ENCODE measurements around the gene COL5A1. TPM values are rescaled to one million over a fixed set of nuclear protein-coding genes. Genes with fewer than 3 reads are reported as not detected.

The COL5A1 gene
- total RNA-seq, 4 donors from 2014 or later: 4.8 to 16.5 (median 9.4) TPM

GRCh38 chr9:134594078-134594941 is 47.3 kb upstream of the COL5A1 start:
- Histone ChIP-seq H3K9me3 (no peaks in the 10 kb centered on the region), H3K27ac (no peak overlapping the region), H3K4me3 (replicated peaks in 1 of 3) (no peak overlapping the region), H3K27me3 (no peaks in the 10 kb centered on the region), H3K36me3 (no peaks in the 10 kb centered on the region), H3K4me1 (no peaks in the 10 kb centered on the region)
- no peak for DNase-seq
- 90 to 93% methylated on average over 13 to 14 of the region's 15 CpGs for WGBS, 2 donors
- TF ChIP-seq CTCF (IDR thresholded peaks at IDR 0.05) (no peak), POLR2A (IDR thresholded peaks at IDR 0.05) (no peak)
- intact Hi-C loops (cut with DNase I): no loop called here

- TF ChIP-seq POLR2A (IDR thresholded peaks at IDR 0.05): no peak
- no peak for TF ChIP-seq CTCF (IDR thresholded peaks at IDR 0.05)
- Histone ChIP-seq H3K36me3 (no peaks in the 10 kb centered on the region), H3K27me3 (no peaks in the 10 kb centered on the region), H3K4me3 (replicated peaks in 1 of 3) (no peak overlapping the region), H3K9me3 (no peaks in the 10 kb centered on the region), H3K4me1 (no peaks in the 10 kb centered on the region), H3K27ac (no peak overlapping the region)
- intact Hi-C loops (cut with DNase I): no loop called here
- DNase-seq: no peak
- 90 to 97% methylated on average over 2 to 9 of the region's 9 CpGs for WGBS, 2 donors
Observed at GRCh38 chr9:134595014-134595413, 46.6 kb upstream of the COL5A1 start.

- 90% methylated on average over 22 of the region's 25 CpGs for WGBS, 2 donors
- Histone ChIP-seq H3K27me3 (no peaks in the 10 kb centered on the region), H3K36me3 (no peaks in the 10 kb centered on the region), H3K4me1 (no peaks in the 10 kb centered on the region), H3K4me3 (replicated peaks in 1 of 3) (no peak overlapping the region), H3K9me3 (no peaks in the 10 kb centered on the region), H3K27ac (no peak overlapping the region)
- intact Hi-C loops (cut with DNase I): no loop called here
- DNase-seq: no peak
- no peak for TF ChIP-seq CTCF (IDR thresholded peaks at IDR 0.05)
- no peak for TF ChIP-seq POLR2A (IDR thresholded peaks at IDR 0.05)
Observed at GRCh38 chr9:134597041-134597913, 44.3 kb upstream of the COL5A1 start.

GRCh38 chr9:134597957-134598883 is 43.4 kb upstream of the COL5A1 start:
- TF ChIP-seq CTCF (IDR thresholded peaks at IDR 0.05) (no peak), POLR2A (IDR thresholded peaks at IDR 0.05) (no peak)
- no peaks in the 10 kb centered on the region for H3K36me3 ChIP-seq
- DNase-seq: no peak
- H3K4me3 ChIP-seq (replicated peaks in 1 of 3): no peak overlapping the region
- WGBS, 2 donors: 58 to 64% methylated on average over 16 to 26 of the region's 27 CpGs
- H3K9me3 ChIP-seq: no peaks in the 10 kb centered on the region
- H3K4me1 ChIP-seq: no peaks in the 10 kb centered on the region
- intact Hi-C loops (cut with DNase I): no loop called here
- peak overlapping the region in 1 of 3 donors; percentile 10 for H3K27ac ChIP-seq
- no peaks in the 10 kb centered on the region for H3K27me3 ChIP-seq
